Measurements from ENCODE around the gene LRBA. TPM values are rescaled to one million over a fixed set of nuclear protein-coding genes. Genes with fewer than 3 reads are reported as not detected.

The LRBA gene
- total and polyA plus RNA-seq, 9 of the 15 experiments (the other 6 are each of a cell fraction or from before 2014, with no cell fraction given), result 24.2 to 88.7 (median 59.7) TPM

- TF ChIP-seq DNMT1 (IDR thresholded peaks at IDR 0.05) (no peak), ZFPM2 (CRISPR knock-in tag; IDR thresholded peaks at IDR 0.05) (no peak), PTBP1 (IDR thresholded peaks at IDR 0.05; ENCODE audit: low read depth, low read length) (no peak), CEBPG (CRISPR knock-in tag; IDR thresholded peaks at IDR 0.05) (no peak; the same call in 1 of the 2 replicates), CEBPG (tag; conservative IDR thresholded peaks at IDR 0.05 in 1 of 2, IDR thresholded peaks at IDR 0.05 in 1 of 2) (peak; percentile 95 to 97), KDM1A (IDR thresholded peaks at IDR 0.05) (no peak), ELF1 (tag; IDR thresholded peaks at IDR 0.05) (no peak), ZNF780A (CRISPR knock-in tag; IDR thresholded peaks at IDR 0.05) (no peak), PCBP2 (IDR thresholded peaks at IDR 0.05; ENCODE audit: low read depth, low read length, poor library complexity, severe bottlenecking) (no peak), ARID3A (IDR thresholded peaks at IDR 0.05; ENCODE audit: borderline replicate concordance, low read depth, low read length) (peak; percentile 65; the same call in 1 of the 2 replicates), BRD4 (IDR thresholded peaks at IDR 0.05) (no peak), ARID1B (IDR thresholded peaks at IDR 0.05) (0 out of 2 replicates have a peak, but pooled peaks have one; percentile 24), RBM25 (IDR thresholded peaks at IDR 0.05; ENCODE audit: low read depth, low read length, severe bottlenecking) (no peak), ARNT (IDR thresholded peaks at IDR 0.05) (peak in 1 of 2 experiments; percentile 40; a peak in 1 of 4 replicates), HINFP (tag; conservative IDR thresholded peaks at IDR 0.05; ENCODE audit: low read depth) (no peak), SIN3A (IDR thresholded peaks at IDR 0.05; ENCODE audit: borderline replicate concordance in 2 of 2, control insufficient read depth in 1 of 2, low read depth in 2 of 2, low read length in 2 of 2) (no peak), NFYB (IDR thresholded peaks at IDR 0.05; ENCODE audit: extremely low read depth, insufficient read length) (no peak), RFX5 (IDR thresholded peaks at IDR 0.05; ENCODE audit: low read depth, low read length) (no peak), HDAC3 (IDR thresholded peaks at IDR 0.05; ENCODE audit: borderline replicate concordance, partially characterized antibody) (no peak), BDP1 (IDR thresholded peaks at IDR 0.05; ENCODE audit: insufficient read depth, insufficient read length) (no peak), MTA2 (IDR thresholded peaks at IDR 0.05; ENCODE audit: low read depth) (no peak)
- TF ChIP-seq, protein P1, sequence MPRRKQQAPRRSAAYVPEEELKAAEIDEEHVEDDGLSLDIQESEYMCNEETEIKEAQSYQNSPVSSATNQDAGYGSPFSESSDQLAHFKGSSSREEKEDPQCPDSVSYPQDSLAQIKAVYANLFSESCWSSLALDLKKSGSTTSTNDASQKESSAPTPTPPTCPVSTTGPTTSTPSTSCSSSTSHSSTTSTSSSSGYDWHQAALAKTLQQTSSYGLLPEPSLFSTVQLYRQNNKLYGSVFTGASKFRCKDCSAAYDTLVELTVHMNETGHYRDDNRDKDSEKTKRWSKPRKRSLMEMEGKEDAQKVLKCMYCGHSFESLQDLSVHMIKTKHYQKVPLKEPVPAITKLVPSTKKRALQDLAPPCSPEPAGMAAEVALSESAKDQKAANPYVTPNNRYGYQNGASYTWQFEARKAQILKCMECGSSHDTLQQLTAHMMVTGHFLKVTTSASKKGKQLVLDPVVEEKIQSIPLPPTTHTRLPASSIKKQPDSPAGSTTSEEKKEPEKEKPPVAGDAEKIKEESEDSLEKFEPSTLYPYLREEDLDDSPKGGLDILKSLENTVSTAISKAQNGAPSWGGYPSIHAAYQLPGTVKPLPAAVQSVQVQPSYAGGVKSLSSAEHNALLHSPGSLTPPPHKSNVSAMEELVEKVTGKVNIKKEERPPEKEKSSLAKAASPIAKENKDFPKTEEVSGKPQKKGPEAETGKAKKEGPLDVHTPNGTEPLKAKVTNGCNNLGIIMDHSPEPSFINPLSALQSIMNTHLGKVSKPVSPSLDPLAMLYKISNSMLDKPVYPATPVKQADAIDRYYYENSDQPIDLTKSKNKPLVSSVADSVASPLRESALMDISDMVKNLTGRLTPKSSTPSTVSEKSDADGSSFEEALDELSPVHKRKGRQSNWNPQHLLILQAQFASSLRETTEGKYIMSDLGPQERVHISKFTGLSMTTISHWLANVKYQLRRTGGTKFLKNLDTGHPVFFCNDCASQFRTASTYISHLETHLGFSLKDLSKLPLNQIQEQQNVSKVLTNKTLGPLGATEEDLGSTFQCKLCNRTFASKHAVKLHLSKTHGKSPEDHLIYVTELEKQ (CRISPR knock-in tag; IDR thresholded peaks at IDR 0.05), result no peak
- TF ChIP-seq, protein P2, sequence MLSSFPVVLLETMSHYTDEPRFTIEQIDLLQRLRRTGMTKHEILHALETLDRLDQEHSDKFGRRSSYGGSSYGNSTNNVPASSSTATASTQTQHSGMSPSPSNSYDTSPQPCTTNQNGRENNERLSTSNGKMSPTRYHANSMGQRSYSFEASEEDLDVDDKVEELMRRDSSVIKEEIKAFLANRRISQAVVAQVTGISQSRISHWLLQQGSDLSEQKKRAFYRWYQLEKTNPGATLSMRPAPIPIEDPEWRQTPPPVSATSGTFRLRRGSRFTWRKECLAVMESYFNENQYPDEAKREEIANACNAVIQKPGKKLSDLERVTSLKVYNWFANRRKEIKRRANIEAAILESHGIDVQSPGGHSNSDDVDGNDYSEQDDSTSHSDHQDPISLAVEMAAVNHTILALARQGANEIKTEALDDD (IDR thresholded peaks at IDR 0.05), result peak; percentile 98
Observed at GRCh38 chr4:150348079-150348478, 667.0 kb downstream of the LRBA start (continued).

Data from K562 (cell line).